Suprapubic skin (tissue), 4 donors: ENCODE measurements around the gene MYH6. TPM values are rescaled to one million over a fixed set of nuclear protein-coding genes. Genes with fewer than 3 reads are reported as not detected.
"Not testable (repeated sequence)": the region's sequence is repeated elsewhere in the genome, so short reads cannot be mapped to it uniquely, and the experiment has no call there.

Source experiments
- DNase-seq, 2 donors: peaks; one replicate each; pipeline ENCODE4 v3.0.0-alpha.2; 2019; ENCODE audit warnings: low spot score in 2 of 2
- H3K27ac ChIP-seq: fragments of 200-600 bp; sonication (generic); one replicate; pipeline ENCODE4 v1.5.1; 2019
- H3K27me3 ChIP-seq: fragments of 200-600 bp; sonication (generic); one replicate; pipeline ENCODE4 v1.5.1; 2019
- H3K36me3 ChIP-seq: fragments of 200-600 bp; sonication (generic); one replicate; pipeline ENCODE4 v1.5.1; 2019
- H3K4me1 ChIP-seq: fragments of 200-600 bp; sonication (generic); one replicate; pipeline ENCODE4 v1.5.1; 2019
- H3K4me3 ChIP-seq: fragments of 200-600 bp; sonication (generic); one replicate; pipeline ENCODE4 v1.5.1; 2019; ENCODE audit warnings: mild to moderate bottlenecking
- H3K9me3 ChIP-seq: fragments of 200-600 bp; sonication (generic); one replicate; pipeline ENCODE4 v1.5.1; 2019
- CTCF ChIP-seq, 2 donors: fragments of 200-600 bp in 1 of 2; fragments of 450-650 bp in 1 of 2; sonication (generic) in 1 of 2; IDR thresholded peaks; one replicate each; pipeline ENCODE4 v1.5.1; 2016 to 2019; ENCODE audit warnings: antibody characterized with exemption in 2 of 2, mild to moderate bottlenecking in 1 of 2, moderate library complexity in 1 of 2
- EP300 ChIP-seq: sonication (generic); formaldehyde crosslinking; IDR thresholded peaks from one replicate; pipeline ENCODE4 v1.6.1; 2017; ENCODE audit warnings: antibody characterized with exemption
- POLR2A ChIP-seq, 2 donors: fragments of 450-650 bp; IDR thresholded peaks; one replicate each; pipeline ENCODE4 v1.6.1; 2017; ENCODE audit warnings: antibody characterized with exemption in 2 of 2, mild to moderate bottlenecking in 2 of 2, moderate library complexity in 2 of 2
- POLR2AphosphoS5 ChIP-seq, 3 donors: sonication (generic); formaldehyde crosslinking; IDR thresholded peaks; one replicate each; pipeline ENCODE4 v1.6.1; 2017; ENCODE audit warnings: antibody characterized with exemption in 3 of 3
- WGBS: methylation state at CpG from one replicate; pipeline ENCODE4 v1.1.5; 2018; 5-methylcytosine and 5-hydroxymethylcytosine counted together
- total RNA-seq, 4 donors: library from RNA; depleted of rRNA; stranded (reverse); fragments of >200 nt; gene quantifications; one replicate each; pipeline ENCODE4 v1.1.0, GENCODE V29; 2016

MYH6 gene
- total RNA-seq, 4 donors from 2014 or later, result not detected

- H3K4me3 ChIP-seq, result no peak overlapping the region
- TF ChIP-seq POLR2AphosphoS5 (IDR thresholded peaks at IDR 0.05), result no peak
- TF ChIP-seq POLR2A (IDR thresholded peaks at IDR 0.05), result no peak
- TF ChIP-seq EP300, result no peak
- no peak for TF ChIP-seq CTCF (IDR thresholded peaks at IDR 0.05)
- H3K27me3 ChIP-seq, result no peaks in the 10 kb centered on the region
These were observed 13.5 kb upstream of the MYH6 start for GRCh38 chr14:23421594-23421993.

GRCh38 chr14:23419646-23420045 is 11.6 kb upstream of the MYH6 start:
- whole genome bisulfite sequencing, result 72% methylated on average over 4 of the region's 17 CpGs
- DNase-seq, H3K27ac ChIP-seq, H3K4me3 ChIP-seq, H3K4me1 ChIP-seq, H3K9me3 ChIP-seq, H3K27me3 ChIP-seq, H3K36me3 ChIP-seq: not testable (repeated sequence)

More at GRCh38 chr14:23421594-23421993, 13.5 kb upstream of the MYH6 start:
- Histone ChIP-seq H3K27ac (no peak overlapping the region), H3K4me1 (no peaks in the 10 kb centered on the region), H3K36me3 (no peaks in the 10 kb centered on the region), H3K9me3 (no peaks in the 10 kb centered on the region)
- DNase-seq, result no peak

- Histone ChIP-seq H3K36me3 (no peaks in the 10 kb centered on the region), H3K4me3 (no peak overlapping the region), H3K4me1 (no peaks in the 10 kb centered on the region), H3K27ac (no peak overlapping the region), H3K9me3 (no peaks in the 10 kb centered on the region), H3K27me3 (no peaks in the 10 kb centered on the region)
- no peak for TF ChIP-seq EP300
- TF ChIP-seq POLR2A (IDR thresholded peaks at IDR 0.05), result no peak
- no peak for TF ChIP-seq POLR2AphosphoS5 (IDR thresholded peaks at IDR 0.05)
- TF ChIP-seq CTCF (IDR thresholded peaks at IDR 0.05), result no peak
- 94% methylated on average over 21 of the region's 21 CpGs for WGBS
- DNase-seq, result no peak
These were observed 9.9 kb upstream of the MYH6 start for GRCh38 chr14:23418021-23418420.

- H3K36me3 ChIP-seq, H3K27me3 ChIP-seq, H3K4me3 ChIP-seq, H3K27ac ChIP-seq, H3K9me3 ChIP-seq, DNase-seq, H3K4me1 ChIP-seq: not testable (repeated sequence)
- WGBS, result 85% methylated on average over 12 of the region's 12 CpGs
These were observed 9.2 kb upstream of the MYH6 start for GRCh38 chr14:23417269-23417668.

GRCh38 chr14:23416801-23417200 is 8.7 kb upstream of the MYH6 start:
- TF ChIP-seq EP300 (no peak), CTCF (IDR thresholded peaks at IDR 0.05) (no peak), POLR2AphosphoS5 (IDR thresholded peaks at IDR 0.05) (no peak), POLR2A (IDR thresholded peaks at IDR 0.05) (no peak)
- Histone ChIP-seq H3K4me3 (no peak overlapping the region), H3K27ac (no peak overlapping the region), H3K36me3 (no peaks in the 10 kb centered on the region), H3K27me3 (peaks cover 3% of the 10 kb centered on the region), H3K9me3 (no peaks in the 10 kb centered on the region), H3K4me1 (no peaks in the 10 kb centered on the region)
- WGBS, result 91% methylated on average over 6 of the region's 11 CpGs
- DNase-seq, result no peak

- no peaks in the 10 kb centered on the region for H3K36me3 ChIP-seq
- no peaks in the 10 kb centered on the region for H3K9me3 ChIP-seq
- TF ChIP-seq EP300, result no peak
- TF ChIP-seq CTCF (IDR thresholded peaks at IDR 0.05), result no peak
- no peak overlapping the region for H3K27ac ChIP-seq
- DNase-seq, result no peak
- 77% methylated on average over 19 of the region's 21 CpGs for WGBS
- peaks cover 3% of the 10 kb centered on the region for H3K27me3 ChIP-seq
- H3K4me3 ChIP-seq, result no peak overlapping the region
- H3K4me1 ChIP-seq, result no peaks in the 10 kb centered on the region
These were observed 8.0 kb upstream of the MYH6 start for GRCh38 chr14:23415821-23416778.
